Endothelial cell of umbilical vein (primary cell): Measurements from ENCODE around the gene CPZ. TPM values are rescaled to one million over a fixed set of nuclear protein-coding genes. Genes with fewer than 3 reads are reported as not detected.

Experiments used
- BruUV-seq: library from RNA; stranded (reverse); fragments of 400-500 nt; replicated peaks from 2 replicates; lab custom pipeline; 2021; lab: Mats Ljungman, UMichigan
- CTCF ChIA-PET: fragments of 300-600, 350-600 bp; sonication (Branson Sonifier 250); formaldehyde crosslinking; loops from one replicate; lab custom pipeline; 2021; ENCODE audit warnings: antibody characterized with exemption, inconsistent platforms; lab: Charles Lee
- POLR2A ChIA-PET: fragments of 300-600, 350-600 bp; sonication (Branson Sonifier 250); formaldehyde crosslinking; loops from one replicate; lab custom pipeline; 2021; ENCODE audit warnings: antibody characterized with exemption, inconsistent platforms; lab: Charles Lee
- DNase-seq: peaks from one replicate; pipeline ENCODE4 v3.0.0-alpha.2; 2011; ENCODE audit warnings: low read depth, low spot score
- FAIRE-seq: peaks from 2 replicates; lab custom pipeline; 2011; peaks lifted over from hg19 to GRCh38; lab: Jason Lieb, UNC
- H2AFZ ChIP-seq: 2 replicates; pipeline ENCODE4 v1.6.0; 2012; ENCODE audit warnings: low read depth, low read length, control low read depth, inconsistent platforms
- H3K27ac ChIP-seq: 2 replicates; pipeline ENCODE4 v1.5.1; 2011; ENCODE audit warnings: low read depth, mild to moderate bottlenecking, control low read depth, low read length, moderate library complexity; ENCODE audit not compliant: insufficient read depth
- H3K27me3 ChIP-seq, 2 experiments: 2 replicates each; pipeline versions ENCODE4 v1.6.0 to v1.6.1; 2011; ENCODE audit warnings: low read length in 2 of 2, mixed read lengths in 1 of 2; ENCODE audit not compliant: control insufficient read depth in 2 of 2, insufficient read depth in 2 of 2
- H3K36me3 ChIP-seq, 2 experiments: 2 replicates in 1 of 2; 3 replicates in 1 of 2; pipeline ENCODE4 v1.5.1; 2011; ENCODE audit warnings: low read length in 2 of 2, mild to moderate bottlenecking in 1 of 2, moderate library complexity in 1 of 2; ENCODE audit not compliant: control insufficient read depth in 2 of 2, insufficient read depth in 2 of 2; ENCODE audit errors: extremely low read depth in 1 of 2
- H3K4me1 ChIP-seq: 3 replicates; pipeline ENCODE4 v1.5.1; 2011; ENCODE audit warnings: mild to moderate bottlenecking, low read length; ENCODE audit not compliant: control insufficient read depth, insufficient read depth; ENCODE audit errors: extremely low read depth
- H3K4me2 ChIP-seq: 2 replicates; pipeline ENCODE4 v1.6.1; 2011; ENCODE audit warnings: low read length, control low read depth, mixed read lengths; ENCODE audit not compliant: insufficient read depth
- H3K4me3 ChIP-seq, 3 experiments: fragments of 200-600 bp in 1 of 3; sonication (generic), shearing (Covaris generic) in 1 of 3; replicated peaks in 1 of 3; 2 replicates each; pipeline ENCODE4 v1.5.1; 2011 to 2016; ENCODE audit warnings: control low read depth in 3 of 3, low read length in 3 of 3, mild to moderate bottlenecking in 2 of 3, inconsistent platforms in 1 of 3, low read depth in 1 of 3, moderate library complexity in 1 of 3; ENCODE audit not compliant: insufficient read depth in 1 of 3
- H3K79me2 ChIP-seq: 2 replicates; pipeline ENCODE4 v1.6.0; 2012; ENCODE audit warnings: low read length, inconsistent platforms; ENCODE audit not compliant: control insufficient read depth, insufficient read depth
- H3K9ac ChIP-seq: replicated peaks from 2 replicates; pipeline ENCODE3; 2011; ENCODE audit warnings: low read length, control low read depth; ENCODE audit not compliant: insufficient read depth; ENCODE audit errors: extremely low read depth
- H3K9me1 ChIP-seq: replicated peaks from 3 replicates; pipeline ENCODE4 v1.6.0; 2011; ENCODE audit warnings: mild to moderate bottlenecking, low read length; ENCODE audit not compliant: control insufficient read depth, insufficient read depth; ENCODE audit errors: extremely low read depth
- H3K9me3 ChIP-seq: replicated peaks from 2 replicates; pipeline ENCODE4 v1.5.1; 2012; ENCODE audit warnings: low read length, inconsistent platforms; ENCODE audit not compliant: control insufficient read depth, insufficient read depth
- H4K20me1 ChIP-seq: replicated peaks from 2 replicates; pipeline ENCODE3; 2011; ENCODE audit warnings: mild to moderate bottlenecking, low read length; ENCODE audit not compliant: control insufficient read depth, insufficient read depth; ENCODE audit errors: extremely low read depth
- EZH2 ChIP-seq: IDR thresholded peaks from 2 replicates; pipeline ENCODE4 v1.6.1; 2012; ENCODE audit warnings: borderline replicate concordance, low read depth, mild to moderate bottlenecking, moderate library complexity, low read length, inconsistent platforms; ENCODE audit not compliant: severe bottlenecking
- FOS ChIP-seq: IDR thresholded peaks from 2 replicates; pipeline ENCODE4 v1.6.1; 2011; ENCODE audit warnings: mild to moderate bottlenecking, low read length, moderate library complexity, borderline replicate concordance; ENCODE audit not compliant: insufficient read depth
- GATA2 ChIP-seq: IDR thresholded peaks from 2 replicates; pipeline ENCODE4 v1.7.0; 2011; ENCODE audit warnings: low read depth, mild to moderate bottlenecking, moderate library complexity, mixed read lengths, low read length; ENCODE audit not compliant: insufficient read length, insufficient read depth
- JUN ChIP-seq: IDR thresholded peaks from 2 replicates; pipeline ENCODE4 v1.6.1; 2011; ENCODE audit warnings: borderline replicate concordance, low read depth; ENCODE audit not compliant: insufficient read length, insufficient read depth
- MYC ChIP-seq: IDR thresholded peaks from one replicate; pipeline ENCODE4 v1.6.1; 2011; ENCODE audit warnings: mild to moderate bottlenecking, low read depth, low read length
- POLR2A ChIP-seq: IDR thresholded peaks from 2 replicates; pipeline ENCODE4 v1.6.1; 2012; ENCODE audit warnings: low read depth, mild to moderate bottlenecking, control low read depth, low read length
- POLR2AphosphoS5 ChIP-seq: IDR thresholded peaks from 2 replicates; pipeline ENCODE4 v1.6.1; 2012; ENCODE audit warnings: low read depth, mild to moderate bottlenecking, control low read depth, low read length, moderate library complexity; ENCODE audit not compliant: insufficient read depth
- dilution Hi-C: fragments of 300-500 bp; cut with MboI; formaldehyde crosslinking; loops from one replicate; pipeline ENCODE4 v1.15.0; 2019; ENCODE audit warnings: low sequenced_read_pairs; ENCODE audit not compliant: extremely low pct_ligation_motif_present
- intact Hi-C: fragments of 100-400 bp; cut with micrococcal nuclease; formaldehyde crosslinking; loops from one replicate; pipeline ENCODE4 v1.10.0; 2022
- polyA plus RNA-seq, 4 experiments: library from polyadenylated mRNA; depleted of rRNA in 3 of 4; stranded (reverse) in 3 of 4; unstranded in 1 of 4; fragments of >200 nt; gene quantifications; 2 replicates each; pipeline versions ENCODE4 v1.2.1 to v1.2.3, GENCODE V29; 2011 to 2012; ENCODE audit warnings: missing spikeins in 1 of 4
- total RNA-seq: library from RNA; stranded (reverse); gene quantifications from 2 replicates; pipeline ENCODE4 v1.2.3, GENCODE V29; 2021
- TF ChIP-seq, protein P1 (sequence below): IDR thresholded peaks from 2 replicates; pipeline ENCODE4 v1.6.1; 2011; ENCODE audit not compliant: insufficient read depth, insufficient read length
- TF ChIP-seq, protein P2 (sequence below), 2 donors: IDR thresholded peaks; 1 replicate in 1 of 2; 2 replicates in 1 of 2; pipeline ENCODE4 v1.5.1; 2011; ENCODE audit warnings: low read length in 2 of 2, mild to moderate bottlenecking in 2 of 2, moderate library complexity in 2 of 2, control low read depth in 1 of 2, inconsistent platforms in 1 of 2, low read depth in 1 of 2; ENCODE audit not compliant: insufficient read depth in 1 of 2; ENCODE audit errors: extremely low read depth in 1 of 2

Gene CPZ
- total and polyA plus RNA-seq, 2 donors (not counting 3 experiments of a cell fraction or from before 2014, with no cell fraction given): not detected

DNA sequence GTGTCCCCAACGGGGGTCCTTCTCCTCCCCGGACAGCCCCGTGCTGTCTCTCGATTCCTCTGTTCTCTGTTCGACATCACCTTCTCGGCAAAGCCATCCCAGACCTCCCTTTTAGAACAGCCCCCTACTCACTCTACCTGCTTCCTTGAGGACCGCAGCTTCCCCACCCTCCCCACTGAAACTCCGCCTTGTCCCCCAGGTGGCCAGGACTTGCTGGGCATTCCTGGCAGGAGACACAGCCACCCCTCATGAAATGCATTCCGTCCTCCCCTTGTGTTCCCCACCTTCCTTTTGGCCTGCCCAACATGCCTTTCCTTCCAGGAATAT, 47.2 kb upstream of the CPZ start:
- ChIA-PET CTCF (interaction anchor here (1.0 kb wide), 1 partner anchor 77 kb away, joined by 3 read pairs; no protein-coding TSS in a partner anchor), POLR2A (no interaction called here)
- no peak overlapping the region for H3K9ac ChIP-seq
- H3K27ac ChIP-seq: no peak overlapping the region
- intact Hi-C loops (no loop called here), dilution Hi-C loops (no loop called here)
- no peaks in the 10 kb centered on the region for H3K79me2 ChIP-seq
- H4K20me1 ChIP-seq: no peaks in the 10 kb centered on the region
- DNase-seq: no peak
- no peaks in the 10 kb centered on the region for H3K9me3 ChIP-seq
- BruUV-seq: no TSS peak
- no peak overlapping the region for H3K4me3 ChIP-seq
- no peaks in the 10 kb centered on the region for H3K9me1 ChIP-seq
- TF ChIP-seq POLR2A (no peak), FOS (no peak), JUN (no peak), POLR2AphosphoS5 (no peak), MYC (no peak), GATA2 (no peak), EZH2 (no peak)
- TF ChIP-seq, protein P1, sequence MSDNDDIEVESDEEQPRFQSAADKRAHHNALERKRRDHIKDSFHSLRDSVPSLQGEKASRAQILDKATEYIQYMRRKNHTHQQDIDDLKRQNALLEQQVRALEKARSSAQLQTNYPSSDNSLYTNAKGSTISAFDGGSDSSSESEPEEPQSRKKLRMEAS: no peak
- TF ChIP-seq, protein P2, sequence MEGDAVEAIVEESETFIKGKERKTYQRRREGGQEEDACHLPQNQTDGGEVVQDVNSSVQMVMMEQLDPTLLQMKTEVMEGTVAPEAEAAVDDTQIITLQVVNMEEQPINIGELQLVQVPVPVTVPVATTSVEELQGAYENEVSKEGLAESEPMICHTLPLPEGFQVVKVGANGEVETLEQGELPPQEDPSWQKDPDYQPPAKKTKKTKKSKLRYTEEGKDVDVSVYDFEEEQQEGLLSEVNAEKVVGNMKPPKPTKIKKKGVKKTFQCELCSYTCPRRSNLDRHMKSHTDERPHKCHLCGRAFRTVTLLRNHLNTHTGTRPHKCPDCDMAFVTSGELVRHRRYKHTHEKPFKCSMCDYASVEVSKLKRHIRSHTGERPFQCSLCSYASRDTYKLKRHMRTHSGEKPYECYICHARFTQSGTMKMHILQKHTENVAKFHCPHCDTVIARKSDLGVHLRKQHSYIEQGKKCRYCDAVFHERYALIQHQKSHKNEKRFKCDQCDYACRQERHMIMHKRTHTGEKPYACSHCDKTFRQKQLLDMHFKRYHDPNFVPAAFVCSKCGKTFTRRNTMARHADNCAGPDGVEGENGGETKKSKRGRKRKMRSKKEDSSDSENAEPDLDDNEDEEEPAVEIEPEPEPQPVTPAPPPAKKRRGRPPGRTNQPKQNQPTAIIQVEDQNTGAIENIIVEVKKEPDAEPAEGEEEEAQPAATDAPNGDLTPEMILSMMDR (IDR thresholded peaks at IDR 0.05; ENCODE audit: extremely low read depth in 1 of 2, insufficient read depth in 1 of 2, low read depth in 1 of 2, low read length in 2 of 2): no peak
- no peaks in the 10 kb centered on the region for H3K36me3 ChIP-seq
- no peak overlapping the region for H2AFZ ChIP-seq
- H3K27me3 ChIP-seq: no peaks in the 10 kb centered on the region
- no peaks in the 10 kb centered on the region for H3K4me1 ChIP-seq
- no peak overlapping the region for H3K4me2 ChIP-seq
- FAIRE-seq: no peak
